Measurements from ENCODE around the gene HNRNPL.

Gene HNRNPL

GRCh38 chr19:38838986-38839761 lies 10.6 kb downstream of the HNRNPL start:
- peaks cover 75 to 89% of the 10 kb centered on the region in 2 donors for H3K36me3 ChIP-seq (ENCODE audit: control insufficient read depth in 1 of 2, insufficient read depth in 2 of 2, low read length in 2 of 2)
- H3K9me3 ChIP-seq (ENCODE audit: control insufficient read depth in 1 of 2, low read length in 2 of 2), result no peaks in the 10 kb centered on the region
- no peak overlapping the region for H3K9ac ChIP-seq (ENCODE audit: low read depth in 1 of 2, low read length in 2 of 2)
- no peak overlapping the region for H3K4me3 ChIP-seq (ENCODE audit: low read depth in 1 of 2, low read length in 2 of 2)
- H3K27ac ChIP-seq (ENCODE audit: low read depth, low read length), result no peak overlapping the region
- peaks cover 3 to 25% of the 10 kb centered on the region in 2 donors for H3K4me1 ChIP-seq (ENCODE audit: control insufficient read depth in 1 of 2, insufficient read depth in 2 of 2, low read length in 2 of 2)
- H3K27me3 ChIP-seq (ENCODE audit: control insufficient read depth in 1 of 2, insufficient read depth in 2 of 2, low read length in 2 of 2), result no peaks in the 10 kb centered on the region

GRCh38 chr19:38838208-38838985 lies 11.4 kb downstream of the HNRNPL start:
- peaks cover 3 to 22% of the 10 kb centered on the region in 2 donors for H3K4me1 ChIP-seq (ENCODE audit: control insufficient read depth in 1 of 2, insufficient read depth in 2 of 2, low read length in 2 of 2)

GRCh38 chr19:38837656-38838121 lies 12.1 kb downstream of the HNRNPL start:
- Histone ChIP-seq H3K27me3 (ENCODE audit: control insufficient read depth in 1 of 2, insufficient read depth in 2 of 2, low read length in 2 of 2) (no peaks in the 10 kb centered on the region), H3K9me3 (ENCODE audit: control insufficient read depth in 1 of 2, low read length in 2 of 2) (no peaks in the 10 kb centered on the region), H3K27ac (ENCODE audit: low read depth, low read length) (no peak overlapping the region), H3K4me1 (ENCODE audit: control insufficient read depth in 1 of 2, insufficient read depth in 2 of 2, low read length in 2 of 2) (peaks cover 1 to 15% of the 10 kb centered on the region in 2 donors), H3K9ac (ENCODE audit: low read depth in 1 of 2, low read length in 2 of 2) (no peak overlapping the region), H3K36me3 (ENCODE audit: control insufficient read depth in 1 of 2, insufficient read depth in 2 of 2, low read length in 2 of 2) (peaks cover 60 to 74% of the 10 kb centered on the region in 2 donors), H3K4me3 (ENCODE audit: low read depth in 1 of 2, low read length in 2 of 2) (no peak overlapping the region)

More at GRCh38 chr19:38838208-38838985, 11.4 kb downstream of the HNRNPL start:
- Histone ChIP-seq H3K27me3 (ENCODE audit: control insufficient read depth in 1 of 2, insufficient read depth in 2 of 2, low read length in 2 of 2) (no peaks in the 10 kb centered on the region), H3K9ac (ENCODE audit: low read depth in 1 of 2, low read length in 2 of 2) (no peak overlapping the region), H3K27ac (ENCODE audit: low read depth, low read length) (no peak overlapping the region), H3K9me3 (ENCODE audit: control insufficient read depth in 1 of 2, low read length in 2 of 2) (no peaks in the 10 kb centered on the region), H3K36me3 (ENCODE audit: control insufficient read depth in 1 of 2, insufficient read depth in 2 of 2, low read length in 2 of 2) (peaks cover 67 to 82% of the 10 kb centered on the region in 2 donors), H3K4me3 (ENCODE audit: low read depth in 1 of 2, low read length in 2 of 2) (no peak overlapping the region)

- Histone ChIP-seq H3K4me1 (ENCODE audit: control insufficient read depth in 1 of 2, insufficient read depth in 2 of 2, low read length in 2 of 2) (peaks cover 5 to 17% of the 10 kb centered on the region in 2 donors), H3K27me3 (ENCODE audit: control insufficient read depth in 1 of 2, insufficient read depth in 2 of 2, low read length in 2 of 2) (no peaks in the 10 kb centered on the region), H3K27ac (ENCODE audit: low read depth, low read length) (no peak overlapping the region), H3K9me3 (ENCODE audit: control insufficient read depth in 1 of 2, low read length in 2 of 2) (no peaks in the 10 kb centered on the region), H3K4me3 (ENCODE audit: low read depth in 1 of 2, low read length in 2 of 2) (no peak overlapping the region), H3K36me3 (ENCODE audit: control insufficient read depth in 1 of 2, insufficient read depth in 2 of 2, low read length in 2 of 2) (peaks cover 54 to 69% of the 10 kb centered on the region in 2 donors), H3K9ac (ENCODE audit: low read depth in 1 of 2, low read length in 2 of 2) (peak overlapping the region in 1 of 2 donors; percentile 18)
Observed at GRCh38 chr19:38836983-38837626, 12.7 kb downstream of the HNRNPL start.

GRCh38 chr19:38836159-38836982 lies 13.4 kb downstream of the HNRNPL start:
- peaks cover 49 to 62% of the 10 kb centered on the region in 2 donors for H3K36me3 ChIP-seq (ENCODE audit: control insufficient read depth in 1 of 2, insufficient read depth in 2 of 2, low read length in 2 of 2)
- no peak overlapping the region for H3K27ac ChIP-seq (ENCODE audit: low read depth, low read length)
- peak overlapping the region in 1 of 2 donors; percentile 18 for H3K9ac ChIP-seq (ENCODE audit: low read depth in 1 of 2, low read length in 2 of 2)
- no peaks in the 10 kb centered on the region for H3K27me3 ChIP-seq (ENCODE audit: control insufficient read depth in 1 of 2, insufficient read depth in 2 of 2, low read length in 2 of 2)
- H3K4me3 ChIP-seq (ENCODE audit: low read depth in 1 of 2, low read length in 2 of 2), result no peak overlapping the region
- H3K4me1 ChIP-seq (ENCODE audit: control insufficient read depth in 1 of 2, insufficient read depth in 2 of 2, low read length in 2 of 2), result peaks cover 7 to 15% of the 10 kb centered on the region in 2 donors
- no peaks in the 10 kb centered on the region for H3K9me3 ChIP-seq (ENCODE audit: control insufficient read depth in 1 of 2, low read length in 2 of 2)

GRCh38 chr19:38834590-38834989 lies 15.2 kb downstream of the HNRNPL start:
- H3K36me3 ChIP-seq (ENCODE audit: control insufficient read depth in 1 of 2, insufficient read depth in 2 of 2, low read length in 2 of 2), result peaks cover 36 to 54% of the 10 kb centered on the region in 2 donors
- H3K27ac ChIP-seq (ENCODE audit: low read depth, low read length), result no peak overlapping the region
- H3K4me3 ChIP-seq (ENCODE audit: low read depth in 1 of 2, low read length in 2 of 2), result no peak overlapping the region
- no peaks in the 10 kb centered on the region for H3K9me3 ChIP-seq (ENCODE audit: control insufficient read depth in 1 of 2, low read length in 2 of 2)
- H3K4me1 ChIP-seq (ENCODE audit: control insufficient read depth in 1 of 2, insufficient read depth in 2 of 2, low read length in 2 of 2), result peaks cover 12 to 20% of the 10 kb centered on the region in 2 donors
- H3K27me3 ChIP-seq (ENCODE audit: control insufficient read depth in 1 of 2, insufficient read depth in 2 of 2, low read length in 2 of 2), result no peaks in the 10 kb centered on the region
- H3K9ac ChIP-seq (ENCODE audit: low read depth in 1 of 2, low read length in 2 of 2), result no peak overlapping the region

- H3K27me3 ChIP-seq (ENCODE audit: control insufficient read depth in 1 of 2, insufficient read depth in 2 of 2, low read length in 2 of 2), result no peaks in the 10 kb centered on the region
- no peaks in the 10 kb centered on the region for H3K9me3 ChIP-seq (ENCODE audit: control insufficient read depth in 1 of 2, low read length in 2 of 2)
- H3K9ac ChIP-seq (ENCODE audit: low read depth in 1 of 2, low read length in 2 of 2), result no peak overlapping the region
- H3K4me3 ChIP-seq (ENCODE audit: low read depth in 1 of 2, low read length in 2 of 2), result no peak overlapping the region
- no peak overlapping the region for H3K27ac ChIP-seq (ENCODE audit: low read depth, low read length)
- peaks cover 31 to 49% of the 10 kb centered on the region in 2 donors for H3K36me3 ChIP-seq (ENCODE audit: control insufficient read depth in 1 of 2, insufficient read depth in 2 of 2, low read length in 2 of 2)
- peaks cover 12 to 20% of the 10 kb centered on the region in 2 donors for H3K4me1 ChIP-seq (ENCODE audit: control insufficient read depth in 1 of 2, insufficient read depth in 2 of 2, low read length in 2 of 2)
Observed at GRCh38 chr19:38834104-38834490, 15.7 kb downstream of the HNRNPL start.

- no peak overlapping the region for H3K27ac ChIP-seq (ENCODE audit: low read depth, low read length)
- H3K4me1 ChIP-seq (ENCODE audit: control insufficient read depth in 1 of 2, insufficient read depth in 2 of 2, low read length in 2 of 2), result peaks cover 12 to 20% of the 10 kb centered on the region in 2 donors
- H3K9ac ChIP-seq (ENCODE audit: low read depth in 1 of 2, low read length in 2 of 2), result no peak overlapping the region
- H3K9me3 ChIP-seq (ENCODE audit: control insufficient read depth in 1 of 2, low read length in 2 of 2), result no peaks in the 10 kb centered on the region
- H3K27me3 ChIP-seq (ENCODE audit: control insufficient read depth in 1 of 2, insufficient read depth in 2 of 2, low read length in 2 of 2), result no peaks in the 10 kb centered on the region
- H3K4me3 ChIP-seq (ENCODE audit: low read depth in 1 of 2, low read length in 2 of 2), result no peak overlapping the region
- H3K36me3 ChIP-seq (ENCODE audit: control insufficient read depth in 1 of 2, insufficient read depth in 2 of 2, low read length in 2 of 2), result peaks cover 21 to 38% of the 10 kb centered on the region in 2 donors
Observed at GRCh38 chr19:38833092-38833425, 16.7 kb downstream of the HNRNPL start.

GRCh38 chr19:38831142-38831605 lies 18.6 kb downstream of the HNRNPL start:
- no peaks in the 10 kb centered on the region for H3K27me3 ChIP-seq (ENCODE audit: control insufficient read depth in 1 of 2, insufficient read depth in 2 of 2, low read length in 2 of 2)
- peak overlapping the region; percentile 95 for H3K27ac ChIP-seq (ENCODE audit: low read depth, low read length)
- H3K36me3 ChIP-seq (ENCODE audit: control insufficient read depth in 1 of 2, insufficient read depth in 2 of 2, low read length in 2 of 2), result peaks cover 14 to 31% of the 10 kb centered on the region in 2 donors
- H3K4me3 ChIP-seq (ENCODE audit: low read depth in 1 of 2, low read length in 2 of 2), result peak overlapping the region; percentile 80 to 83
- no peaks in the 10 kb centered on the region for H3K9me3 ChIP-seq (ENCODE audit: control insufficient read depth in 1 of 2, low read length in 2 of 2)
- H3K4me1 ChIP-seq (ENCODE audit: control insufficient read depth in 1 of 2, insufficient read depth in 2 of 2, low read length in 2 of 2), result peaks cover 24 to 25% of the 10 kb centered on the region in 2 donors
- H3K9ac ChIP-seq (ENCODE audit: low read depth in 1 of 2, low read length in 2 of 2), result peak overlapping the region; percentile 80 to 93
